Endothelial cell of umbilical vein (primary cell): ENCODE results near the gene CHST11.

Experiments
- CTCF ChIP-seq, 2 donors: IDR thresholded peaks; 1 replicate in 1 of 2; 2 replicates in 1 of 2; pipeline ENCODE4 v1.5.1; 2011; ENCODE audit warnings: low read length in 2 of 2, mild to moderate bottlenecking in 2 of 2, moderate library complexity in 2 of 2, control low read depth in 1 of 2, inconsistent platforms in 1 of 2, low read depth in 1 of 2; ENCODE audit not compliant: insufficient read depth in 1 of 2; ENCODE audit errors: extremely low read depth in 1 of 2
- EZH2 ChIP-seq: IDR thresholded peaks from 2 replicates; pipeline ENCODE4 v1.6.1; 2012; ENCODE audit warnings: borderline replicate concordance, low read depth, mild to moderate bottlenecking, moderate library complexity, low read length, inconsistent platforms; ENCODE audit not compliant: severe bottlenecking
- FOS ChIP-seq: IDR thresholded peaks from 2 replicates; pipeline ENCODE4 v1.6.1; 2011; ENCODE audit warnings: mild to moderate bottlenecking, low read length, moderate library complexity, borderline replicate concordance; ENCODE audit not compliant: insufficient read depth
- GATA2 ChIP-seq: IDR thresholded peaks from 2 replicates; pipeline ENCODE4 v1.7.0; 2011; ENCODE audit warnings: low read depth, mild to moderate bottlenecking, moderate library complexity, mixed read lengths, low read length; ENCODE audit not compliant: insufficient read length, insufficient read depth
- JUN ChIP-seq: IDR thresholded peaks from 2 replicates; pipeline ENCODE4 v1.6.1; 2011; ENCODE audit warnings: borderline replicate concordance, low read depth; ENCODE audit not compliant: insufficient read length, insufficient read depth
- MAX ChIP-seq: IDR thresholded peaks from 2 replicates; pipeline ENCODE4 v1.6.1; 2011; ENCODE audit not compliant: insufficient read depth, insufficient read length
- MYC ChIP-seq: IDR thresholded peaks from one replicate; pipeline ENCODE4 v1.6.1; 2011; ENCODE audit warnings: mild to moderate bottlenecking, low read depth, low read length
- POLR2A ChIP-seq: IDR thresholded peaks from 2 replicates; pipeline ENCODE4 v1.6.1; 2012; ENCODE audit warnings: low read depth, mild to moderate bottlenecking, control low read depth, low read length
- POLR2AphosphoS5 ChIP-seq: IDR thresholded peaks from 2 replicates; pipeline ENCODE4 v1.6.1; 2012; ENCODE audit warnings: low read depth, mild to moderate bottlenecking, control low read depth, low read length, moderate library complexity; ENCODE audit not compliant: insufficient read depth

GRCh38 chr12:104725610-104726009 lies 268.9 kb downstream of the CHST11 start:
- TF ChIP-seq POLR2AphosphoS5 (no peak), POLR2A (no peak), JUN (no peak), MYC (no peak), GATA2 (no peak), CTCF (IDR thresholded peaks at IDR 0.05; ENCODE audit: extremely low read depth in 1 of 2, insufficient read depth in 1 of 2, low read depth in 1 of 2, low read length in 2 of 2) (no peak), EZH2 (no peak), MAX (no peak), FOS (no peak)
